Esophagus muscularis mucosa (tissue), 4 donors: ENCODE results near the gene RUNX2.

ENCODE experiments used
- EP300 ChIP-seq: sonication (generic); formaldehyde crosslinking; IDR thresholded peaks from one replicate; pipeline ENCODE4 v1.6.1; 2017; ENCODE audit warnings: antibody characterized with exemption
- POLR2A ChIP-seq: fragments of 450-650 bp; IDR thresholded peaks from one replicate; pipeline ENCODE4 v1.6.1; 2017; ENCODE audit warnings: antibody characterized with exemption, moderate library complexity, mild to moderate bottlenecking, low read depth
- POLR2AphosphoS5 ChIP-seq, 2 donors: sonication (generic); formaldehyde crosslinking; IDR thresholded peaks; one replicate each; pipeline ENCODE4 v1.6.1; 2017; ENCODE audit warnings: antibody characterized with exemption in 2 of 2
- TF ChIP-seq, protein P1 (sequence below), 3 experiments: fragments of 200-600 bp in 2 of 3; fragments of 450-650 bp in 1 of 3; sonication (generic) in 2 of 3; IDR thresholded peaks; one replicate each; pipeline ENCODE4 v1.5.1; 2017 to 2019; ENCODE audit warnings: antibody characterized with exemption in 3 of 3, mild to moderate bottlenecking in 2 of 3, moderate library complexity in 1 of 3

DNA sequence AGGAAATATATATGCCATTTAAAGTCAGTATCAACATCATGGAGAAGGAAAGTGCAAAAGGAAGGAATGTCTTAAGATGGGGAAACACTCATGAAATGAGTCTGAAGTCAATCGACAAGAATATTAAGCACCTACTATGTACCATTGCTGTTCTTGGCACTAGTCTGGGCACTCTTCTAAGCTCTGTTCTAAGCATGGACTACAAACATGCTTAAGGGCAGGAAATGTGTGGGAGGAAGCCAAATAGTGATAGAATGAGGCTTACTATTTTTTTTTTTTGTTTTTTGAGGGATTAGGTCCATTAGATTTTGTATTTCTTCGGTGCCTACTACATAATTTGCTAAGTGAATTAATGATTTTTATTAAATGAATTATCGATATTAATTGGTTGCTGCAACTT, 133.4 kb downstream of the RUNX2 start:
- TF ChIP-seq, protein P1, sequence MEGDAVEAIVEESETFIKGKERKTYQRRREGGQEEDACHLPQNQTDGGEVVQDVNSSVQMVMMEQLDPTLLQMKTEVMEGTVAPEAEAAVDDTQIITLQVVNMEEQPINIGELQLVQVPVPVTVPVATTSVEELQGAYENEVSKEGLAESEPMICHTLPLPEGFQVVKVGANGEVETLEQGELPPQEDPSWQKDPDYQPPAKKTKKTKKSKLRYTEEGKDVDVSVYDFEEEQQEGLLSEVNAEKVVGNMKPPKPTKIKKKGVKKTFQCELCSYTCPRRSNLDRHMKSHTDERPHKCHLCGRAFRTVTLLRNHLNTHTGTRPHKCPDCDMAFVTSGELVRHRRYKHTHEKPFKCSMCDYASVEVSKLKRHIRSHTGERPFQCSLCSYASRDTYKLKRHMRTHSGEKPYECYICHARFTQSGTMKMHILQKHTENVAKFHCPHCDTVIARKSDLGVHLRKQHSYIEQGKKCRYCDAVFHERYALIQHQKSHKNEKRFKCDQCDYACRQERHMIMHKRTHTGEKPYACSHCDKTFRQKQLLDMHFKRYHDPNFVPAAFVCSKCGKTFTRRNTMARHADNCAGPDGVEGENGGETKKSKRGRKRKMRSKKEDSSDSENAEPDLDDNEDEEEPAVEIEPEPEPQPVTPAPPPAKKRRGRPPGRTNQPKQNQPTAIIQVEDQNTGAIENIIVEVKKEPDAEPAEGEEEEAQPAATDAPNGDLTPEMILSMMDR (IDR thresholded peaks at IDR 0.05), result no peak
- TF ChIP-seq EP300 (no peak), POLR2A (no peak), POLR2AphosphoS5 (IDR thresholded peaks at IDR 0.05) (no peak)
